ENCODE measurements around the gene RAB27A. TPM values are rescaled to one million over a fixed set of nuclear protein-coding genes. Genes with fewer than 3 reads are reported as not detected.

The RAB27A gene
- total and polyA plus RNA-seq, 9 of the 15 experiments (the other 6 are each of a cell fraction or from before 2014, with no cell fraction given), result 31.5 to 171 (median 80.4) TPM

DNA sequence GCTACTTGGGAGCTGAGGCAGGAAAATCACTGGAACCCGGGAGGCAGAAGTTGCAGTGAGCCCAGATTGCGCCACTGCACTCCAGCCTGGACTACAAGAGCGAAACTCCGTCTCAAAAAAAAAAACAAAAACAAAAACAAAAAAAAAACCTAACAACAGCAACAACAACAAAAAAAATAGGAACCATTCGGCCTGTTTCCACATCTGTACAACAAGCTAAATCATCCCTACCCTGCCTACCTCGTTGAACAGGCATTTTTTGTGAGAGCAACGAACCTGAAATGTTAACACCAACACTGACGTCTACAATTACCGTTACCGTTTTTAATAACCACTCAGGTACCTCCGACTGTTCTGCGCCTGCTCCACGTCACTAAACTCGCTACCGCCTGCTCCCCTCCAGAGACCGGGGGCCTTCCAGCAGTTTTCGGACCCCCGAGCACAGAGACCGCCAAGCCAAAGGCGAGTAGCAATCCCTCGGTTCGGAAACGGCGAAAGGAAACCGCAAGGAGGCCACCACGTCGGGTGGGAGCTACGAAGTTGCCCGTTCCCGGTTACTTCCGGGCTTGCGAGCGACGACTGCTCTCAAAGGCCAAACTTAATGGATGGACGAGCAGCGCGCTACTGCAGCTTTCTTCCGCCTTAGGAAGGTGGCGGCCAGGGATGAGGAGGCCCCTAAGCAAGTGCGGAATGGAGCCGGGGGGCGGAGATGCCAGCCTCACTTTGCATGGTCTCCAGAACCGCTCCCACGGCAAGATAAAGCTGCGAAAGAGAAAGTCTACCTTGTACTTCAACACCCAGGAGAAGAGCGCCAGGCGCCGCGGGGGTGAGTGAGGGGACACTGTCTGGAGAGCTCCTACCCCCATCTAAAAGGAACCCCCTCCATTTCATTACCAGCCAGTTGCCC lies 29.2 kb upstream of the RAB27A start, which contains the start of the genes PIGB and PIGBOS1 (continued):
- TF ChIP-seq ZNF445 (CRISPR knock-in tag; IDR thresholded peaks at IDR 0.05; ENCODE audit: low read depth), result no peak
- peak; percentile 92 for TF ChIP-seq RBFOX2 (IDR thresholded peaks at IDR 0.05; ENCODE audit: low read depth, low read length)
- TF ChIP-seq, protein P1, sequence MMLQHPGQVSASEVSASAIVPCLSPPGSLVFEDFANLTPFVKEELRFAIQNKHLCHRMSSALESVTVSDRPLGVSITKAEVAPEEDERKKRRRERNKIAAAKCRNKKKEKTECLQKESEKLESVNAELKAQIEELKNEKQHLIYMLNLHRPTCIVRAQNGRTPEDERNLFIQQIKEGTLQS (IDR thresholded peaks at IDR 0.05), result no peak
- TF ChIP-seq, protein P1 (CRISPR knock-in tag; conservative IDR thresholded peaks at IDR 0.05), result no peak; the same call in 1 of the 2 replicates
- TF ChIP-seq, protein P2, sequence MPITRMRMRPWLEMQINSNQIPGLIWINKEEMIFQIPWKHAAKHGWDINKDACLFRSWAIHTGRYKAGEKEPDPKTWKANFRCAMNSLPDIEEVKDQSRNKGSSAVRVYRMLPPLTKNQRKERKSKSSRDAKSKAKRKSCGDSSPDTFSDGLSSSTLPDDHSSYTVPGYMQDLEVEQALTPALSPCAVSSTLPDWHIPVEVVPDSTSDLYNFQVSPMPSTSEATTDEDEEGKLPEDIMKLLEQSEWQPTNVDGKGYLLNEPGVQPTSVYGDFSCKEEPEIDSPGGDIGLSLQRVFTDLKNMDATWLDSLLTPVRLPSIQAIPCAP (CRISPR knock-in tag; IDR thresholded peaks at IDR 0.05; ENCODE audit: borderline replicate concordance), result no peak
- TF ChIP-seq GTF2F1 (IDR thresholded peaks at IDR 0.05; ENCODE audit: low read depth, low read length), result 0 out of 2 replicates have a peak, but pooled peaks have one; percentile 29
- no peak for TF ChIP-seq MEIS2 (IDR thresholded peaks at IDR 0.05; ENCODE audit: partially characterized antibody)
- TF ChIP-seq, protein P3, sequence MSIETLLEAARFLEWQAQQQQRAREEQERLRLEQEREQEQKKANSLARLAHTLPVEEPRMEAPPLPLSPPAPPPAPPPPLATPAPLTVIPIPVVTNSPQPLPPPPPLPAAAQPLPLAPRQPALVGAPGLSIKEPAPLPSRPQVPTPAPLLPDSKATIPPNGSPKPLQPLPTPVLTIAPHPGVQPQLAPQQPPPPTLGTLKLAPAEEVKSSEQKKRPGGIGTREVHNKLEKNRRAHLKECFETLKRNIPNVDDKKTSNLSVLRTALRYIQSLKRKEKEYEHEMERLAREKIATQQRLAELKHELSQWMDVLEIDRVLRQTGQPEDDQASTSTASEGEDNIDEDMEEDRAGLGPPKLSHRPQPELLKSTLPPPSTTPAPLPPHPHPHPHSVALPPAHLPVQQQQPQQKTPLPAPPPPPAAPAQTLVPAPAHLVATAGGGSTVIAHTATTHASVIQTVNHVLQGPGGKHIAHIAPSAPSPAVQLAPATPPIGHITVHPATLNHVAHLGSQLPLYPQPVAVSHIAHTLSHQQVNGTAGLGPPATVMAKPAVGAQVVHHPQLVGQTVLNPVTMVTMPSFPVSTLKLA (conservative IDR thresholded peaks at IDR 0.05), result peak; percentile 34 to 72; a peak in 2 of 4 replicates
- peak; percentile 42; the same call in 1 of the 2 replicates for TF ChIP-seq ZNF263 (CRISPR knock-in tag; IDR thresholded peaks at IDR 0.05; ENCODE audit: borderline replicate concordance)
- TF ChIP-seq, protein P4, sequence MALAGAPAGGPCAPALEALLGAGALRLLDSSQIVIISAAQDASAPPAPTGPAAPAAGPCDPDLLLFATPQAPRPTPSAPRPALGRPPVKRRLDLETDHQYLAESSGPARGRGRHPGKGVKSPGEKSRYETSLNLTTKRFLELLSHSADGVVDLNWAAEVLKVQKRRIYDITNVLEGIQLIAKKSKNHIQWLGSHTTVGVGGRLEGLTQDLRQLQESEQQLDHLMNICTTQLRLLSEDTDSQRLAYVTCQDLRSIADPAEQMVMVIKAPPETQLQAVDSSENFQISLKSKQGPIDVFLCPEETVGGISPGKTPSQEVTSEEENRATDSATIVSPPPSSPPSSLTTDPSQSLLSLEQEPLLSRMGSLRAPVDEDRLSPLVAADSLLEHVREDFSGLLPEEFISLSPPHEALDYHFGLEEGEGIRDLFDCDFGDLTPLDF (CRISPR knock-in tag; IDR thresholded peaks at IDR 0.05), result 0 out of 2 replicates have a peak, but pooled peaks have one; percentile 56
- TF ChIP-seq, protein P5, sequence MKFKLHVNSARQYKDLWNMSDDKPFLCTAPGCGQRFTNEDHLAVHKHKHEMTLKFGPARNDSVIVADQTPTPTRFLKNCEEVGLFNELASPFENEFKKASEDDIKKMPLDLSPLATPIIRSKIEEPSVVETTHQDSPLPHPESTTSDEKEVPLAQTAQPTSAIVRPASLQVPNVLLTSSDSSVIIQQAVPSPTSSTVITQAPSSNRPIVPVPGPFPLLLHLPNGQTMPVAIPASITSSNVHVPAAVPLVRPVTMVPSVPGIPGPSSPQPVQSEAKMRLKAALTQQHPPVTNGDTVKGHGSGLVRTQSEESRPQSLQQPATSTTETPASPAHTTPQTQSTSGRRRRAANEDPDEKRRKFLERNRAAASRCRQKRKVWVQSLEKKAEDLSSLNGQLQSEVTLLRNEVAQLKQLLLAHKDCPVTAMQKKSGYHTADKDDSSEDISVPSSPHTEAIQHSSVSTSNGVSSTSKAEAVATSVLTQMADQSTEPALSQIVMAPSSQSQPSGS (CRISPR knock-in tag; IDR thresholded peaks at IDR 0.05), result no peak
- TF ChIP-seq, protein P6, sequence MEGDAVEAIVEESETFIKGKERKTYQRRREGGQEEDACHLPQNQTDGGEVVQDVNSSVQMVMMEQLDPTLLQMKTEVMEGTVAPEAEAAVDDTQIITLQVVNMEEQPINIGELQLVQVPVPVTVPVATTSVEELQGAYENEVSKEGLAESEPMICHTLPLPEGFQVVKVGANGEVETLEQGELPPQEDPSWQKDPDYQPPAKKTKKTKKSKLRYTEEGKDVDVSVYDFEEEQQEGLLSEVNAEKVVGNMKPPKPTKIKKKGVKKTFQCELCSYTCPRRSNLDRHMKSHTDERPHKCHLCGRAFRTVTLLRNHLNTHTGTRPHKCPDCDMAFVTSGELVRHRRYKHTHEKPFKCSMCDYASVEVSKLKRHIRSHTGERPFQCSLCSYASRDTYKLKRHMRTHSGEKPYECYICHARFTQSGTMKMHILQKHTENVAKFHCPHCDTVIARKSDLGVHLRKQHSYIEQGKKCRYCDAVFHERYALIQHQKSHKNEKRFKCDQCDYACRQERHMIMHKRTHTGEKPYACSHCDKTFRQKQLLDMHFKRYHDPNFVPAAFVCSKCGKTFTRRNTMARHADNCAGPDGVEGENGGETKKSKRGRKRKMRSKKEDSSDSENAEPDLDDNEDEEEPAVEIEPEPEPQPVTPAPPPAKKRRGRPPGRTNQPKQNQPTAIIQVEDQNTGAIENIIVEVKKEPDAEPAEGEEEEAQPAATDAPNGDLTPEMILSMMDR (IDR thresholded peaks at IDR 0.05 in 2 of 3, conservative IDR thresholded peaks at IDR 0.05 in 1 of 3; ENCODE audit: insufficient read depth in 2 of 3, low read depth in 1 of 3, low read length in 3 of 3), result no peak
- no peak for TF ChIP-seq NFIX (CRISPR knock-in tag; IDR thresholded peaks at IDR 0.05; ENCODE audit: low read depth)
